Measurements from ENCODE around the gene HOXB2. TPM values are rescaled to one million over a fixed set of nuclear protein-coding genes. Genes with fewer than 3 reads are reported as not detected.

Gene HOXB2
- polyA plus RNA-seq, 3 donors: 1.6 to 3.8 (median 3.3) TPM

DNA sequence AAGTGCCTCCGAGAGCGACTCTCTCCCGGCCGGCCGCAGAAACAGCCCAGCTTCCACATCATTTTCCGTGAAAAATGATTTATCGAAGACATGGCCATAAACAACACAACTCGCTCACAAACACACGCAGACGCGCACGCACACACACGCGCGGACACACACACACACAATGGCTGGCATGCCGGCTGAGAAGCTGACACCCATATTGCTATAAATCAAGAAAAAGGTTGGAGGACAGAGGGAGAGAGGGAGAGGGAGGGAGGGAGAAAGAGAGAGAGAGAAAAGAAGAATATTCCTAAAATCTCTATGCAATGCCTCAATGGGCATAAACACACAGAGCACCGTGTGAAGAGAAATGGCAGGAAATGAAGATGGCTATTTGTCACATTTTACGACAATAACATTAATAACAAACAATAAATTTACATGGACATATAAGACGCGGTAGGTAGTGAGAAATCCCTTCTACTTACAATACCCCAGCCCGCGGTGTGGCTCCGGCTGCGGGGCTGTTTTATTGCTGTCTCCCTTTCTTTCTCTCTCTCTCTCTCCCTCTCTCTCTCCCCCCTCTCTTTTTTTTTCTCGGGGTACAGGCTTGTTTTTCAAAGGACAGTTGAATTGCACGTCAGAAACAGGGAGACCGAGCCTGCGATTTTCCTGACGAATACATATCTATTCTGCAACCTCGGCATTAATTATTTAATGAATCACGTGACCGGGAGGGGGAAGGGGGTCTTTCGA is 23.8 kb upstream of the HOXB2 start:
- DNase-seq: no peak
- intact Hi-C loops (cut with micrococcal nuclease): no loop called here
- Mint-ChIP-seq H3K36me3 (peaks cover 2 to 10% of the 10 kb centered on the region in 2 donors), H3K27ac (no peak overlapping the region), H3K4me1 (peaks cover 8% of the 10 kb centered on the region), H3K9me3 (peaks cover 0 to 9% (median 2%) of the 10 kb centered on the region in 7 donors), H3K4me3 (peak overlapping the region in 1 of 2 donors; percentile 88), H3K27me3 (ENCODE audit: low read depth in 3 of 3) (peaks cover 3 to 37% (median 16%) of the 10 kb centered on the region in 3 donors)
- H3K27ac ChIP-seq (ENCODE audit: low read depth in 1 of 2, low read length in 2 of 2): no peak overlapping the region
- no peak overlapping the region for H2AFZ ChIP-seq (ENCODE audit: insufficient read depth, low read depth, low read length, poor library complexity, severe bottlenecking)
- no peaks in the 10 kb centered on the region for H4K20me1 ChIP-seq (ENCODE audit: insufficient read depth, low read length)
- no peaks in the 10 kb centered on the region for H3K36me3 ChIP-seq (replicated peaks in 1 of 2; ENCODE audit: control insufficient read depth in 1 of 2, insufficient read depth in 2 of 2, low read length in 2 of 2)
- H3K27me3 ChIP-seq (ENCODE audit: control insufficient read depth in 2 of 2, insufficient read depth in 2 of 2, low read length in 2 of 2): peaks cover 57 to 95% of the 10 kb centered on the region in 2 donors
- H3K4me1 ChIP-seq (ENCODE audit: control insufficient read depth in 1 of 2, insufficient read depth in 2 of 2, low read length in 2 of 2): peaks cover 0 to 4% of the 10 kb centered on the region in 2 donors
- WGBS (ENCODE audit: insufficient coverage): 0% methylated on average over 6 of the region's 33 CpGs
- no peak overlapping the region for H3K4me3 ChIP-seq (replicated peaks in 1 of 3; ENCODE audit: low read depth in 2 of 3, low read length in 3 of 3)
- no peak overlapping the region for H3K4me2 ChIP-seq (replicated peaks; ENCODE audit: extremely low read depth, low read length, poor library complexity, severe bottlenecking)
- H3K9me3 ChIP-seq (replicated peaks in 1 of 2; ENCODE audit: control insufficient read depth in 1 of 2, insufficient read depth in 1 of 2, low read length in 2 of 2): no peaks in the 10 kb centered on the region
- H3K9ac ChIP-seq (ENCODE audit: insufficient read depth, low read length, poor library complexity, severe bottlenecking): no peak overlapping the region
- no peaks in the 10 kb centered on the region for H3K79me2 ChIP-seq (ENCODE audit: insufficient read depth, low read length)
- TF ChIP-seq, protein P1, sequence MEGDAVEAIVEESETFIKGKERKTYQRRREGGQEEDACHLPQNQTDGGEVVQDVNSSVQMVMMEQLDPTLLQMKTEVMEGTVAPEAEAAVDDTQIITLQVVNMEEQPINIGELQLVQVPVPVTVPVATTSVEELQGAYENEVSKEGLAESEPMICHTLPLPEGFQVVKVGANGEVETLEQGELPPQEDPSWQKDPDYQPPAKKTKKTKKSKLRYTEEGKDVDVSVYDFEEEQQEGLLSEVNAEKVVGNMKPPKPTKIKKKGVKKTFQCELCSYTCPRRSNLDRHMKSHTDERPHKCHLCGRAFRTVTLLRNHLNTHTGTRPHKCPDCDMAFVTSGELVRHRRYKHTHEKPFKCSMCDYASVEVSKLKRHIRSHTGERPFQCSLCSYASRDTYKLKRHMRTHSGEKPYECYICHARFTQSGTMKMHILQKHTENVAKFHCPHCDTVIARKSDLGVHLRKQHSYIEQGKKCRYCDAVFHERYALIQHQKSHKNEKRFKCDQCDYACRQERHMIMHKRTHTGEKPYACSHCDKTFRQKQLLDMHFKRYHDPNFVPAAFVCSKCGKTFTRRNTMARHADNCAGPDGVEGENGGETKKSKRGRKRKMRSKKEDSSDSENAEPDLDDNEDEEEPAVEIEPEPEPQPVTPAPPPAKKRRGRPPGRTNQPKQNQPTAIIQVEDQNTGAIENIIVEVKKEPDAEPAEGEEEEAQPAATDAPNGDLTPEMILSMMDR (IDR thresholded peaks at IDR 0.05): no peak

GRCh38 chr17:48567646-48568354 is 22.9 kb upstream of the HOXB2 start:
- H3K4me3 Mint-ChIP-seq: peak overlapping the region in 1 of 2 donors; percentile 88
- Histone ChIP-seq H3K4me1 (ENCODE audit: control insufficient read depth in 1 of 2, insufficient read depth in 2 of 2, low read length in 2 of 2) (peaks cover 0 to 4% of the 10 kb centered on the region in 2 donors), H3K9ac (ENCODE audit: insufficient read depth, low read length, poor library complexity, severe bottlenecking) (no peak overlapping the region), H3K27me3 (ENCODE audit: control insufficient read depth in 2 of 2, insufficient read depth in 2 of 2, low read length in 2 of 2) (peaks cover 55 to 95% of the 10 kb centered on the region in 2 donors), H3K4me2 (replicated peaks; ENCODE audit: extremely low read depth, low read length, poor library complexity, severe bottlenecking) (no peak overlapping the region), H4K20me1 (ENCODE audit: insufficient read depth, low read length) (no peaks in the 10 kb centered on the region), H3K36me3 (replicated peaks in 1 of 2; ENCODE audit: control insufficient read depth in 1 of 2, insufficient read depth in 2 of 2, low read length in 2 of 2) (no peaks in the 10 kb centered on the region), H3K9me3 (replicated peaks in 1 of 2; ENCODE audit: control insufficient read depth in 1 of 2, insufficient read depth in 1 of 2, low read length in 2 of 2) (no peaks in the 10 kb centered on the region), H3K27ac (ENCODE audit: low read depth in 1 of 2, low read length in 2 of 2) (no peak overlapping the region), H3K79me2 (ENCODE audit: insufficient read depth, low read length) (no peaks in the 10 kb centered on the region), H3K4me3 (replicated peaks in 1 of 3; ENCODE audit: low read depth in 2 of 3, low read length in 3 of 3) (no peak overlapping the region), H2AFZ (ENCODE audit: insufficient read depth, low read depth, low read length, poor library complexity, severe bottlenecking) (no peak overlapping the region)
- H3K9me3 Mint-ChIP-seq: peaks cover 0 to 10% (median 2%) of the 10 kb centered on the region in 7 donors
- no CpG with 5 or more reads among the region's 2 CpGs for WGBS (ENCODE audit: insufficient coverage)
- TF ChIP-seq, protein P1 (IDR thresholded peaks at IDR 0.05): no peak
- no peak overlapping the region for H3K27ac Mint-ChIP-seq
- no peak for DNase-seq
- peaks cover 8% of the 10 kb centered on the region for H3K4me1 Mint-ChIP-seq
- peaks cover 2 to 10% of the 10 kb centered on the region in 2 donors for H3K36me3 Mint-ChIP-seq
- intact Hi-C loops (cut with micrococcal nuclease): no loop called here
- H3K27me3 Mint-ChIP-seq (ENCODE audit: low read depth in 3 of 3): peaks cover 12 to 39% (median 17%) of the 10 kb centered on the region in 3 donors

Data from CD14-positive monocyte (primary cell).